Measurements from ENCODE around the gene MAP1LC3A.

MAP1LC3A gene

DNA sequence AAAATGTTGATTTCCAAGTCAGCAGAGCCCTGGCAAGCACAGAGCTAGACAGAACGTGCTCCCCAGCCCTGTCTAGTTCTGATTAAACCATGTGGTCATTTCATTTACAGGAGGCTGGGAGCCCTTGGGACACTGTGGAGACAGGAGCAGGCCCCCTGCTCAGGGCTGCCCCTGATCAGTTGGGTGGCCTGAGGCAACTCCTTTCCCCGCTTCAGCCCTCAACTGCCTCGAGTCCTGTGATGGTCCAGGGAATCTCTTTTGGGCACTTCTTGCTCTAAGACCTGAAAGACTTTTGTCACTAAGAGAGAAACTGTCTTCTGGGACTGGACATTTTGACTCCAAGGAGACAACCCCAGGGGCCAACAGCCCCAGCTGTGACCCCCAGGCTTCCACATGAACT, 28.8 kb upstream of the MAP1LC3A start:
- no peak for DNase-seq (ENCODE audit: low spot score)

DNA sequence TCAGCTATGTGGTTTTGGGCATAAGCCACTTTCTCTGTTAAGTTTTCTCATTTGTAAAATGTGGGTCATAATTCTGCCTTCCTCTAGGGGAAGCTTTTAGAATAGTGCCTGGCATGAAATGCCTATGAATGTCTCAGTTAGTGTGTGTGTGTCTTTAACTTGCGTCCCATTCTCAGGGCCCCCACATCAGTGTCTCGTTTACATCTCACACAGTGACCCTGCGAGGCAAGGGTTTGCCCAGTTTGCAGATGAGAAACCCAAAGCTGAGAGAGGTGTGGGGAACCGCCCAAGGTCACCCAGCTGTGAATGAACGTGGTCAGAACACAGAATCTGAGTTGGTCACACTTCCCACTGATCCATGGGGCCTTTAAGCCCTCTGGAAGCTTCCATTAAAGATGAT, 28.2 kb upstream of the MAP1LC3A start:
- no peak for DNase-seq (ENCODE audit: low spot score)

DNA sequence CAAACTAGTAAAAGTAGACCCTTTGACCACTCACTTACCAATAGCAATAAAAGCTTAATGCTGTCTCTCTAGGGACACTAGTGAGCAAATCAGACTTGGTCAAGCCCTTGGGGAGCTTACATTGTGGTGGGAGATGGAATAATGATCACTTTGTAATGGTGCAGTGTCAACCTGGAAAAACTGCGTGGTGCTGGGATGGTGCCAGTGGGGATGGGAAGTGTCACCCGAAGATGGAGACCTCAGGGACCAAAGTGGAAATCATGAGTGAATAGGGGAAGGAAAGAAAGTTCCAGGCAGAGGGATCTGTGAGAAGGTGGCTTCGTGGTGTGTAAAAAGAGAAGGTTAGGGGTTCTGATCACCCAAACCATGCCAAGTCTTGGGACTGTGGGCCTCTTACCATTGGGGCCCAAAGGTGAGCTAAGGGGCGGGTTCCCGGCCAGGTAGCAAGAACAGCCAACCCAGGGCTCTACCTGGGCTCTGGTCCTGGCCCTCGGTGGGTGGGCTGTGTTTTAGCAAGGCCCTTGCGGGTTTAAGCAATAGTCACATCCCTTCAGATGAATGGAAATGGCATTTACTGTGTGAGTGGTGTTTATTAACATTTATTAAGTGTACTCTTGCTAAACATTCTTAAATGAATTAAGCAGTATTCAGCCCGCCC, 26.8 kb upstream of the MAP1LC3A start:
- no peak for DNase-seq (ENCODE audit: low spot score)

DNA sequence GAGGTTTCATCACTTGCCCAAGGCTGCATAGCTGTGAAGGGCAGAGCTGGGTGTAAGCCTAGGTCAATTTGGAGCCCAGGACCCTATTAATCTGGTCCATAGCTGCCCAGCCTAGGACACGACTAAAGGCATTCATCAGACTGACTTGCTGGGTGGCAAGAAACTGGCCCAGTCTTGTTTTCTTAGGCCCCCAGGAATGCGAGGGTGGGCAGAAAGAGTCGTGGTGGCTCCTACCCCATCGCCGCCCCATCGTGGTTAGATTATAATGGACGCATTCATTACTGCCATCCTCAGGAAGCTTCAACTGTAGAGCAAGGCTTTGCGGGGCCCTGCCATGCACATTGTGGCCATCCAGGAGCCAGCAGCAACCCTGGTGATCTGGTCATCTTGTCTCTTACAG, 26.2 kb upstream of the MAP1LC3A start:
- no peak for DNase-seq (ENCODE audit: low spot score)

DNA sequence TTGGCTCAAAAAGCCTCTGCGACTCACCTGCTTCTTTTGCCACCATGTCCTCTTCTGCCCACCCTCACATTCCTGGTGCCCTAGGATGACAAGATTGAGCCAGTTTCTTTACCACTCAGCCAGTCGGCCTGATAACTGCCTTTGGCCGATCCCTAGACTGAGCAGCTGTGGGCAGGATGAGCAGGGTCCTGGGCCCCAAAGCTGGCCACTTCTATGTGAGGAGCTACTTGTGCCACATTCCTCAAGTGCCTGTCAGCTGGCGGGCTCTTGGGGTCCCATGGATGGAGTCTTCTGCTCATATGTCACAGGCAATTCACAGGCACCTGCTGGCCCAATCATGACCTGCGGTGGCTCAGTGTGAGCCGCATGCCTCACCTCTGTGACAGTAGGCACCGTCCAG, 25.8 kb upstream of the MAP1LC3A start:
- no peak for DNase-seq (ENCODE audit: low spot score)

DNA sequence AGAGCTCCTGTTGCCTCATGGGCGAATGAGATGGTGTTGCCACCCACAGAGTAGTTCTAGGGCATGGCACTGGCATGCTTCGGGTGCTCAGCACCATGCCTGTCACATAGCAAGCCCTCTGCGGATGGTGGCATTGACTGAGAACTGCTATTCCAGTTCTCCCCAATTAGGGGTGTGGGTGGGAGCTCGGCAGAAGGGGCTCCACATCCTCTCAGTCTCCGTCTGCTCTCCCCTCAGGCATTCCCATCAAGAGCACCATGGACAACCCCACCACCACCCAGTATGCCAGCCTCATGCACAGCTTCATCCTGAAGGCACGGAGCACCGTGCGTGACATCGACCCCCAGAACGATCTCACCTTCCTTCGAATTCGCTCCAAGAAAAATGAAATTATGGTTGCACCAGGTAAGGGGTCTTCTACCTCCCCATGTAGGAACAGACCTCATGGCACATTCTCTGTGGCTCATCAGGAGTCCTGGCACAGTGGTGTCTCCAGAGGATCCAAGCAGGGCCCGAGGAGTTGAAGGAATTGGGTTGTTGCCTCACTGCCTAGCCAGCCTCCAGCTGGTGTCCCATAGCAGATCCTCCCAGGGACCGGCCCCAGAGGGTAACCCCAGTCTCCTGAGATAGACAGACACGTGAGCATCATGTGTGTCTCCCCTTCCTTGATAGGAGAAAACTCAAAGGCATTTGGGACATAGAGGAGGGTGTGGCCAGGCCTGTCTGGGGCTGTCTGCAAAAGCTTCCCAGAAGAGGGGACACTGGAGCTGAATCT, 23.9 kb upstream of the MAP1LC3A start:
- DNase-seq (ENCODE audit: low spot score), result no peak

DNA sequence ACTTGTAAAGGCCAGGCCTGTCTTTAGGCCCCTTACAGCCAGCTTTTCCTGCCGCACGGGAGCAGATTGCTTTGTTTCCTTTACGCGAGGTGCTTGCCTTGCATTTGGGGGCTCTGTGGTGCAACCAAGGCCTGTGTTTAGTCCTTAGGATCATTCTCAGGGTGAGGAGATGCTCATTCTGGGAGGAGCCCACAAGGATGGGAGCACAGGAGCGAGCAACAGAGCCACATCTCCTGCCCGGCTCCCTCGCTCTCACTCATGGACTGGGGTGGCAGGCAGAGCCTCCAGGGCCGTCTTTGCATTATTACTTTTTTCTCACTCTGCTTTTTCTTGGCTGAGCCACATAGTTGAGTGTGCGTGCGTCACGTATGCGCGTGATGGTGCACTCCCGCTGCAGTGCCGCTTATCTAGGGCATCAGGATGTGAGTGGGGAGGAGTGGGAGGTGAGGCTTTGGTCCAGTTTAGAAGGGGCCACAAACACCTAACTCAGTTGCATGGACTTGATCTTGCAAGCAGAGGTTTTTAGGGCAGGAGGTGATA, 23.1 kb upstream of the MAP1LC3A start:
- DNase-seq (ENCODE audit: low spot score), result no peak

DNA sequence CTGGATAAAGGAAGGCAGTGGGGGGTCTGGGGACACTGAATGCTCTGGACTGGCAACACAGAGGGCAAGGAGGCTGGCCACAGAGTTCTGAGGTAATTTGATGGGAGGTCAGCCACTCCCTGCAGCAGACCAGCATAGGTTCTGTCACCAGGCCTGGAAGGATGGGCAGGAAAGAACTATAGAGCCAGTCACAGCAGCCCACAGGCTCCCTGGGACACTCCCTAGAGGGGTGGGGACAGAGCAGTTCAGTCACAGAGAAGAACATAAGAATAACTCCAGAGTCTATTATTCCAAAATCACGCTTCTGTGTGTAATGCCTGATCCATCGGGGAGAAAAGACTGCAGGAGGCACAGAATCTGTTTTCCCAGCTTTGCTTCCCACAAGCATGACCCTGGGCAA, 22.7 kb upstream of the MAP1LC3A start:
- no peak for DNase-seq (ENCODE audit: low spot score)

DNA sequence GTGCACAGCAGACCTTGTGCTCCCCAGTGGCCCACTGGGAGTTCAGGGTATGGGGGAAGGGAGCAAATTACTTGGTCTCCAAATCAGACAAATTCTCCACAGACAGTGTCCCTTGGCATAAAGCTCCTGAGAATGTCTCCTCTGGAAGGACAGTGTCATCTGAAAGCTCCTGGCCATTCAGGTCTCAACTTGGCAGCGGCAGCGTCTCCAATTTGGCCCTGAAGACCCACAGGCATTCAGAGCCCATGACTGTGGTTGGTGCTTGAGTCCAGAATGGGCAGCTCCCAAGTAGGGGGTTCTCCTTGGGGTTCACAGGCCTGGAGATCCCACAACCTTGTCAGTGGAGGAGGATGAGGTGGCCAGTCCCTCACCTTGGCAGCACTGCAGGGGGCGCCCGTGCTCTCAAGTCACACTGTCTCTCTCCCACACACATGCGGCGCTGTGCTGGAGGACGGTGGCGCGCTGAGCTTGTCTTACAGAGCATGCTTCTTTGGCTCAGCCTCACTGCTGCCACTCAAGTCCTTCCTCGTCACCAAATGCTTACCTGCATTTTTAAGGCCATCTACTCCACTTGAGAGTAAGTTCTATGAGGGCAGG, 21.6 kb upstream of the MAP1LC3A start:
- DNase-seq (ENCODE audit: low spot score), result peak; percentile 56

DNA sequence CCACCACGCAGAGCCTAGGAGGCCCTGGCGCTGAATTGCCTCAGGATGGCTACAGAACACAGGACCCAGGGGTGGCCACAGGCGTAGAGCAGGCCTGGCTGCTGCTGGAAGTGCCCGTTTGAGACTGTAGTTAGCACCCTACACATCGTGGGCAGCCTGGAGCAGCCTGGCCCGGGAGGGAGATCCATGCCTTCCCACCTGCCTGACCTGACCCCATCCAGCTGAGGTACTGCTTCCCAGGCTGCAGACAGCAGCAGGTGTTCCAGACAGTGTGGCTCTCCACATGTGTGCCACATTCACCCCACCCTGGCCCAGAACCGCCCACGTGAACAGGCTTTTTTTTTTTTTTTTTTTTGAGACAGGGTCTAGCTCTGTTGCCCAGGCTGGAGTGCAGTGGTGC, 20.9 kb upstream of the MAP1LC3A start:
- DNase-seq (ENCODE audit: low spot score), result no peak

DNA sequence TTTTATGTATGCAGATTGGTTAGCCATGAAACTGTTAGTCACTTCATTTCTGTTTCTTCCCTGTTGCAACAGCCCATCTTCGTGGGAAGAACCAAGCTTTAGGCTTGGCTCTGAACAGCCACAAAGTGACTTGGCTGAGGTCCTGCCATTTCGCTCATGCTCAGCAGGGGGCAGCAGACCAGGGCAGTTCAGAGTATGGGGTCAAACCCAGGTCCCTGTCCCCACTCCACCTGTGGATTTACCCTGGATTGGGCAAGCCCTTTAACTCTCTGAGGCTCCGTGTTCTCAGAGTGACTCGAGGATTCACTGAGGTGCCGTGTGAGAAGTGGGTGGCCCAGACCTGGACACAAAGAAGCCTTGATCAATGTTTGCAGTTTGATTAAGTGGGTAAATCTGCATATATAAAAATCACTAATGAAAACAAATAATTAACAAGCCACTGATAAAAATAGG, 19.8 kb upstream of the MAP1LC3A start:
- DNase-seq (ENCODE audit: low spot score), result peak; percentile 74

DNA sequence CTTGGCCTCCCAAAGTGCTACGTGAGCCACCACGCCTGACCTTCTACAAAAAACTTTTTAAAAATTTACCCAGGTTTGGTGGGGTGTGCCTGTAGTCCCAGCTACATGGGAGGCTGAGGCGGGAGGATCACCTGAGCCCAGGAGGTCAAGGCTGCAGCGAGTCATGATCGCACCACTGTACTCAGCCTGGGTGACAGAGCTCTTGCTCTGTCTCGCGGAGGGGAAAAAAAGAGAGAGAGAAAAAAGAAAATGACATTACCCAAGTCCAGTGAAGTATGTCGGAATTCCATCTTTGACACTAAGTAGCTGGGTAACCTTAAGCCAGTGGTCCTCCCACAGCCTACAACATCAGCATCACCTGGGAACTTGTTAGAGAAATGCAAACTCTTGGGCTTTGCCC, 18.8 kb upstream of the MAP1LC3A start:
- no peak for DNase-seq (ENCODE audit: low spot score)

DNA sequence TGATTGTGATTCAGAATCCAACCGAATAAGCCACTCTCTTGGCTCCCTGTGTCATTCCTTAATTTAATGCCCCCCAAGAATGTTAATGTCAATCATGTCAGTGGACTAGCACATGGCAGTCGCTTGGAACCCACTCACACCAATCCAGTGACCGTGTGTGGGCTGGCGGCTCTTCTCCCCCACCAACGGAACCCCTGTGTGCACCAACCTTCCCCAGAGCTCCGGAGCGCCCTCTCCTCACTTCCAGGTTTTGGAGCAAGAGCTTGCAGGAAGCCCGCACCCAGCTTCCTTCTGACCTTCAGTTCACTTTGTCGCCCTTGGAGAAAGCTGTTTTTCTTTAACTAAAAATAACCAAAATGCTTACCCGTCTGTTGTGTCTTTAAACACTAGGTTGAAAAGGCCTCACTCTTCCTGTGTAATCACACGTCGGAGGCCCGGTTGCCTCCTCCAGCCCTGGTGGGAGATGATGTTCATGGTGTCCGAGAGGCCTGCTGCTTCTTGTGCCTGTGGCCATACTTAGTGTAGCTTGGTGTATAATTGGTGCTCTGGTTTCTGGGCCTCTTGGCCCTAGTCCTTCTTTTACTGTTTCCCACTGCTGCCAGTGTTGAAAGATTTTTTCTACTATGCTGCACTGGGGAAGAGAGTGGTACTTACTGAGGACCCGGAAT, 17.8 kb upstream of the MAP1LC3A start:
- no peak for DNase-seq (ENCODE audit: low spot score)

DNA sequence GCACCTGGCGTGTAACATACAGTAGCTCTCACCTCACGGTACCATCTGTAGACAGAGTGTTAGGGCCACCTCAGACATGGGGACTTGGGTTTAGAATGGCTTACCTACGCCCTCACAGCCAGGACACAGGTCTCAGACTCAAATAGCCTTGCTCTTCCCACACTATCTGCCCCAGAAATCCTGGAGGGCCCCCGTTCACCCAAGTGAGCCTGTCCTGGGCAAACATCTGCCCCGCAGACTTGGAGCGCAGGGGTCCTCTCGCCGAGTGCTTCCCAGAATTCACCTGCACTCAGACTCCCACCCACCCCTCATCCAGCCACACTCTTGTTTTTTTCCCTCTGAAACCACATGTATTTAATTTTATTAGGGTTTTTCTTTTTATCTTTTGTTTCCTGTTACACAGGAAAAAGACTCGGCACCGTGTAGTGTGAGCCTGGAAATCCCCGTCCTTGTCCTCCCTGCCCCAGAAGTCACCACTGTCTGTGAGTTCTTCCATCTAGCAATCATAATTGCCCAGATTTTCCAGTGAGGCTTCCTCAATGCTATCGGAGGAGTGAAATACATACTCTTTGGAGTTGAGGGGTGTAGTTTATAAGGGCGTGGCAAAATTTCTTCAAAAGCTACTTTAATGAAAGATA, 17.1 kb upstream of the MAP1LC3A start:
- no peak for DNase-seq (ENCODE audit: low spot score)

DNA sequence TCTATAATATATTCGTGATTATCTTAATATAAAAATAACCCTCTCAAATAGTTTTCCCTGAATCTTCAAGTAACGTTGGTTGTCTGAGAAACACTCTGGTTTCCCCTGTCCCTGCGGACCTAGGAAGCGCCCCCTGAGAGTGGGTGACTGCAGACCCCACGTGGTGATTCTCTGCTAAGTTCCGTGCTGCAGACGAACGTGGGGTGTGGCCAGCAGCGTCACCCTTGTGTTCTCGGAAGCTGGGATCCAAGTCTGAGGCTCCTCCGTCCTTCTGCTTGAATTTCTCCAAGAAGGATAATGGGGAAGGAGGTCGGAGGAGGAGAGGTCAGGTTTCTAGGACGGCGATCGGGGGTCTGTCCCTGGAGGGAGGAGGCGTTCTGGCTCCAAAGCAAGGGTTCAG, 16.6 kb upstream of the MAP1LC3A start:
- no peak for DNase-seq (ENCODE audit: low spot score)

DNA sequence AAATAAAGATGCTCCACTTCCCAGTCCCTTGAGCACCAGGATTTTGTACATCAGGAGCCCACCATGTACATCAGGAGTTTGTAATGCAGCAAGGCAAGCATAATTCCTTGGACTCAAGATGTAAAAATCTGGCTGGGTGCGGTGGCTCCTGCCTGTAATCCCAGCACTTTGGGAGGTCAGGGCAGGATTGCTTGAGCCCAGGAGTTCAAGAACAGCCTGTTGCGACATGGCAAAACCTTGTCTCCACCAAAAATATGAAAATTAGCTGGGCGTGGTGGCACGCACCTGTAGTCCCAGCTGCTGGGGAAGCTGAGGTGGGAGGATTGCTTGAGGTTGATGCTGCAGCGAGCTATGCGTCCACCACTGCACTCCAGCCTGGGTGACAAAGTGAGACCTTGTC, 16.1 kb upstream of the MAP1LC3A start:
- no peak for DNase-seq (ENCODE audit: low spot score)

DNA sequence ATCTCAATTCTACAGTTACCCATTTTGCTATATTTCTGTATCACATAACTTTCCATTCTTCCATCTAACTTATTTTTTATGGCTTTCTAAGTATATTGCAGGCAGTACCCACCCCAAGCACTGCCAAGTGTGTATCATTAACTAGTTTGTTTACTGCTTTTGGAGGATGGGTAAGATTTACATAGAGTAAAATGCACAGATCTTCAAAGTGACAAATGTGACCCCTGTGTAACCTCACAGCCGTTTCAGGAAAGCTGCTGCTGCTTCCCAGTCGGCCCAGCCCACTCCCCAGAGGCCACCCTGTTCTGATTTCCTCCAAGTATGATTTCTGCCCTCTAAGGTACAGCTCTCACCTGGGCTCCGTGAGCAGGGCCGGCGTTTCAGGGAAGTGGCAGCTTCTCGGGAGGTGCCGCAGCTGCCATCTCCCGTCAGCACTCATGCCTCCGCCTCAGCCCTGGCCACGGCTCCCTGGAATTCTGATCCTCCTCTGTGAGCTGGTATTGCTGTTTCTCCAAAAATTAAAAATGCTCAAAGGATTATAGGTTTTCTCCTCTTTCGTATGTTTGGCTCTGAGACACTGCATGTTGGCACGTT, 15.0 kb upstream of the MAP1LC3A start:
- no peak for DNase-seq (ENCODE audit: low spot score)

DNA sequence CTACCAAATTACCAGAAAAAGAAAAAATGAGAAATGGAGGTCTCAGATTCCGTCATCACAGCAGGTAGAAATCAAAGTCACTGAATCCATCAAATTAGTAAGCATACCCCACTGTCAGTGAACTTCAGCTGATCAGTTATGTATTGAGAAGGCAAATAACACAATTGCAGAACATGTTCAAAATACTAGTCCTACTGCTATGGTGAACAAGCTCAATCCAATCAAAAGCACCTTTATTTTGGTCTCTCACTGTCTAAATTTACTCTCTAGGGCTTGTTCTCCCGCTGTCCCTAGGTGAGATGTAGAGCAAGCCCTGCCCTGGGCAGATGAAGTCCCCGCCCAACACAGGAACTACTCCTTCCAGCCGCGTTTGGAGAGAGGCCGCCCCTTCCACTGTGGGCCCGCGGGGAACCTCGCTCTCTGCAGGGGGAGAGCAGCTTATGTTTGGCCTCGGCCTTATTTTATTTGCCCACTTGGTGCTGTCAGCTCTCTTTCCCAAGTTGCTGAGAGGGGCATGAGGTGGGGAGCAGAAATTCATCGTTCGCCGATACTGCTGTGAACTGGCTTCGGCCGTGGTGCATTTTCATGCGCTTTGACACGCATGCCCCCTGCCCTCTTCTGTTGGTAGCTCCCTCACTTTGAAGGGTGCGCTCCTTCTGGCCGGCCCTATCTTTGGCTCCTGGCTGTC, 14.3 kb upstream of the MAP1LC3A start:
- DNase-seq (ENCODE audit: low spot score), result no peak

DNA sequence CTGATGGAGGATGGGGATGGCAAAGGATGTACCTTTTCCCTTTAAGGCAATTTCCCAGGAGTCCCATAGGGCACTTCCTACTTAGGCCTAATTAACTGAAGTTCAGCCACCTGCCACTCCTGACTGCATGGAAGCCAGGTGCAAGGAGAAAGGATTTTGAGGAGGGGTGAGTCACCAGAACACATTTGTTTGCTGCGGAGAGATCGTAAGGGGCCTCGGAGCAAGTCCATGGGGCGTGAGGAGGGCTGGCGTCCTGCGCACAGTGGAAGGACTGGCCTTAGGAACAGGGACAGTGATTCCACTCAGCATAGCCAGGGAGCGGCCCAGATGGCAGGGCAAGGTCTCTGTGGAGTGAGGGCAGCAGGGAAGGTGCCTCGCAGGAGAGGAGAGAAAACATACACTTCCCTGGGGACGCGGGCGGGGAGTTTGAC, 11.8 kb upstream of the MAP1LC3A start:
- DNase-seq (ENCODE audit: low spot score), result no peak

DNA sequence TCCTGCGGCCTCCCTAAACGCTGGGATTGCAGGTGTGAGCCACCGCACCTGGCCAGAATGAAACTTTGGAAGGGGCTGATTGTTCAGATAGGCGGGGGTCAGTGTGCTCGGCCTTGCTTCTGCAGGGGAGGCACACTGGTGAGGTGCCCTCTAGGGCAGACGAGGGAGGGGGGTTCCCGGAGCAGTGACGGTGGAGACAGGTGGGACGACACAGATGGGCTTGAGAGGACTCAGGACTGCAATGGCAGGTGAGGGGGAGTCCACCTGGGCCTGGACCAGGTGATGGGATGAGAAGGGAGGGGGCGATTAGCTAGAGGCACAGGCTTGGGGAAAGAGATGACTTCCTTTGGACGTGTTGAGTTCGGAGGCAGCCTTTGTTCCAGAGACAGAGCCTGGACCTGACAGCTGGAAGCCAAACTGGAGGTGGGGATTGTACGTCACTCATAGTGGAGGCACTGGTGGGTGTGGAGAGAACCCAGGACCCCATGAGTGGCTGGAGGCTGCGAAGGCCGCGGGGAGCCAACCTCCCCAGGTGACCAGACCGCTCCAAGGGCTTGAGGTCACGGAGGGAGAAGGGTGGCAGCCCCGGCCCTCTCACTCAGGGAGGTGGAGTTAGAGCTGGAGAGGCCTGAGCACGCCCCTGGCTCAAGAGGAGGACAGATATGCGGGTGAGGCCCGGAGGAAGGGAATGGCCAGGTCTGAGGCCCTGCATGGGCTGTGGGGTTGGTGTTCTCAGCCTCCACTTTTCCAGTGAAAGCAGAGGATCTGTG, 10.5 kb upstream of the MAP1LC3A start:
- DNase-seq (ENCODE audit: low spot score), result no peak

Measured in hematopoietic multipotent progenitor cell treated with erythropoietin and hydrocortisone succinate and interleukin-3 and kit ligand, for 17 days (in vitro differentiated cells).